Kidney (tissue), 14 donors: Measurements from ENCODE around the gene MYDGF. TPM values are rescaled to one million over a fixed set of nuclear protein-coding genes. Genes with fewer than 3 reads are reported as not detected.

Experiments
- DNase-seq, 5 donors: peaks; one replicate each; pipeline ENCODE4 v3.0.0-alpha.2; 2013 to 2020
- FAIRE-seq: peaks from 2 replicates; lab custom pipeline; 2012; peaks lifted over from hg19 to GRCh38; lab: Jason Lieb, UNC
- H3K27ac ChIP-seq, 2 donors: one replicate each; pipeline ENCODE4 v1.7.0; 2013; ENCODE audit warnings: low read depth in 2 of 2, low read length in 2 of 2, inconsistent platforms in 1 of 2
- H3K27me3 ChIP-seq: one replicate; pipeline ENCODE4 v1.7.1; 2013; ENCODE audit warnings: low read length, inconsistent platforms; ENCODE audit not compliant: control insufficient read depth, insufficient read depth
- H3K36me3 ChIP-seq, 3 donors: one replicate each; pipeline versions ENCODE4 v1.7.0 to v1.7.1; 2013; ENCODE audit warnings: low read length in 3 of 3, control low read depth in 1 of 3, inconsistent platforms in 1 of 3; ENCODE audit not compliant: insufficient read depth in 3 of 3, control insufficient read depth in 2 of 3
- H3K4me1 ChIP-seq, 3 donors: one replicate each; pipeline versions ENCODE4 v1.7.0 to v1.7.1; 2013; ENCODE audit warnings: low read length in 3 of 3, inconsistent platforms in 1 of 3, low read depth in 1 of 3; ENCODE audit not compliant: control insufficient read depth in 2 of 3, insufficient read depth in 2 of 3
- H3K4me3 ChIP-seq, 3 donors: one replicate each; pipeline versions ENCODE4 v1.7.0 to v1.8.1; 2013; ENCODE audit warnings: low read length in 3 of 3, control low read depth in 1 of 3, inconsistent platforms in 1 of 3
- H3K9ac ChIP-seq, 3 donors: one replicate each; pipeline versions ENCODE4 v1.7.0 to v1.7.1; 2013; ENCODE audit warnings: low read length in 3 of 3, control low read depth in 1 of 3, inconsistent platforms in 1 of 3
- H3K9me3 ChIP-seq, 3 donors: one replicate each; pipeline versions ENCODE4 v1.7.0 to v1.7.1; 2013; ENCODE audit warnings: low read length in 3 of 3, control low read depth in 1 of 3, inconsistent platforms in 1 of 3; ENCODE audit not compliant: control insufficient read depth in 2 of 3, insufficient read depth in 1 of 3
- CTCF ChIP-seq: IDR thresholded peaks from 3 replicates; pipeline ENCODE4 v1.5.1; 2012; ENCODE audit warnings: mild to moderate bottlenecking, moderate library complexity, borderline replicate concordance; ENCODE audit not compliant: insufficient read depth; ENCODE audit errors: extremely low read depth
- intact Hi-C: fragments of 100-400 bp; cut with DNase I; formaldehyde crosslinking; loops from one replicate; pipeline ENCODE4 v1.11.1; 2022
- polyA plus RNA-seq: library from polyadenylated mRNA; stranded (reverse); fragments of 350-450 nt; fragmentation: Illumina TruSeq; extraction: RNeasy Lipid Tissue Mini Kit (QIAGEN cat#74804); gene quantifications from one replicate; pipeline ENCODE4 v1.2.3, GENCODE V29; 2014; ENCODE audit warnings: low read depth, low replicate concordance; ENCODE audit not compliant: insufficient read depth
- total RNA-seq: library from RNA; stranded (reverse); fragmentation: NEBNext Ultra II Directional; extraction: Animal tissue kit (Norgen Biotek cat#: 25700); gene quantifications from one replicate; pipeline ENCODE4 v1.2.1, GENCODE V29; 2021
- donor health status: control.
- donor health status: control.
- donor health status: control.
- donor health status: control.
- donor health status: control.
- donor health status: DM: yes; HTN: yes; CAD: no.
- donor health status: Normal renal cell carcinoma (clear cell type).

Gene MYDGF
- total and polyA plus RNA-seq, 2 donors from 2014 or later: 75.8 to 85.5 TPM

GRCh38 chr19:4664642-4665041, 5.5 kb downstream of the MYDGF start:
- Histone ChIP-seq H3K36me3 (peaks cover 2 to 23% (median 14%) of the 10 kb centered on the region in 3 donors), H3K27me3 (no peaks in the 10 kb centered on the region), H3K9me3 (no peaks in the 10 kb centered on the region), H3K27ac (no peak overlapping the region), H3K4me3 (no peak overlapping the region), H3K4me1 (peaks cover 0 to 5% (median 0%) of the 10 kb centered on the region in 3 donors), H3K9ac (no peak overlapping the region)
- no peak for TF ChIP-seq CTCF
- DNase-seq: no peak
- intact Hi-C loops: no loop called here
- no peak for FAIRE-seq

GRCh38 chr19:4662812-4663211, 7.3 kb downstream of the MYDGF start:
- no peak overlapping the region for H3K9ac ChIP-seq
- DNase-seq (no peak), FAIRE-seq (no peak)
- no peak overlapping the region for H3K4me3 ChIP-seq
- intact Hi-C loops: no loop called here
- H3K36me3 ChIP-seq: peaks cover 5 to 26% (median 18%) of the 10 kb centered on the region in 3 donors
- H3K27ac ChIP-seq: no peak overlapping the region
- no peaks in the 10 kb centered on the region for H3K27me3 ChIP-seq
- H3K9me3 ChIP-seq: no peaks in the 10 kb centered on the region
- no peaks in the 10 kb centered on the region for H3K4me1 ChIP-seq
- no peak for TF ChIP-seq CTCF

- FAIRE-seq (no peak), DNase-seq (no peak)
- H3K9ac ChIP-seq: no peak overlapping the region
- no peak for TF ChIP-seq CTCF
- H3K27ac ChIP-seq: no peak overlapping the region
- no peak overlapping the region for H3K4me3 ChIP-seq
- peaks cover 5 to 29% (median 18%) of the 10 kb centered on the region in 3 donors for H3K36me3 ChIP-seq
- intact Hi-C loops: no loop called here
- no peaks in the 10 kb centered on the region for H3K9me3 ChIP-seq
- H3K4me1 ChIP-seq: no peaks in the 10 kb centered on the region
- H3K27me3 ChIP-seq: no peaks in the 10 kb centered on the region
Observed at GRCh38 chr19:4662020-4662695, 8.0 kb downstream of the MYDGF start.

- no peak overlapping the region for H3K9ac ChIP-seq
- H3K27ac ChIP-seq: no peak overlapping the region
- no peak for TF ChIP-seq CTCF
- FAIRE-seq: no peak
- H3K4me1 ChIP-seq: no peaks in the 10 kb centered on the region
- H3K4me3 ChIP-seq: no peak overlapping the region
- DNase-seq: no peak
- H3K36me3 ChIP-seq: peaks cover 5 to 23% (median 18%) of the 10 kb centered on the region in 3 donors
- intact Hi-C loops: no loop called here
- no peaks in the 10 kb centered on the region for H3K27me3 ChIP-seq
- H3K9me3 ChIP-seq: no peaks in the 10 kb centered on the region
Observed at GRCh38 chr19:4660993-4661392, 9.1 kb downstream of the MYDGF start.
